ENCODE results near the gene UNC45A.

- TF ChIP-seq POLR2AphosphoS5 (IDR thresholded peaks at IDR 0.05) (no peak), CTCF (IDR thresholded peaks at IDR 0.05) (no peak)
Observed at GRCh38 chr15:90891346-90891949, 43.6 kb upstream of the UNC45A start.

All from prostate gland (tissue), 2 donors.